CD4-positive, alpha-beta T cell treated with Interferon alpha-2 for 1 hour (primary cell): ENCODE measurements around the gene DNMBP.
"Not testable (repeated sequence)": the region's sequence is repeated elsewhere in the genome, so short reads cannot be mapped to it uniquely, and the experiment has no call there.

Source experiments
- DNase-seq, 2 donors: peaks; one replicate each; pipeline ENCODE4 v3.0.0-alpha.2; 2020 to 2022

Gene DNMBP

GRCh38 chr10:99984211-99985034 is 25.3 kb downstream of the DNMBP start:
- DNase-seq: no peak

GRCh38 chr10:99983280-99983988 is 26.3 kb downstream of the DNMBP start:
- no peak for DNase-seq

GRCh38 chr10:99982728-99983127 is 27.0 kb downstream of the DNMBP start:
- DNase-seq: no peak

DNA sequence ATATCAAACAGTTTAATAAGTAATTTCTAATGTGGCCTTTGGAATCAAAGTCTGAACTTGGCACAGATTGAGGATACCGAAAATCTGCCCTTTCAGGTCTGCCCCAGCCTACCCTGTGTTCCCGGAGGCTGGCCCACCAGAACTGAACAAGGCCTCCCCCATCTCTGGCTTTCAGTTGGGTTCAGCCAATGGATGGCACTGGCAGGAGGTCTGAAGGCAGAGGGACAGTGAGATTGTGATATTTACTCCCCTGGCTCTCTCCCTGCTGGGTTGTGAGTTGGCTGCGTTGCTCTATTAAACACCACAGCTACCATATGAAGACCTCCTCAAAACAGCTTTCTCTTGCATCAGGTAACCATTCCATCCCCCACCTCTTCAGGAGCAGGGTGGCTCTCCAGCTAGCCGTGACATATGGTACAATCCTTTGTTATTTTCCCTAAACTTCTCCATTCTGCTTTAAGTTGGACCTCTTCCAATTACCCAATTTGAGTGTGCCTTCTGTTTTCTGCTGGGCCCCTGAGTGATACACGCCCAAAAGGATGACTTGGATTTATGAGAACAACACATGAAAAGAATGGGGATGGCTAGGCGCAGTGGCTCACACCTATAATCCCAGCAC is 28.1 kb downstream of the DNMBP start:
- no peak for DNase-seq

DNA sequence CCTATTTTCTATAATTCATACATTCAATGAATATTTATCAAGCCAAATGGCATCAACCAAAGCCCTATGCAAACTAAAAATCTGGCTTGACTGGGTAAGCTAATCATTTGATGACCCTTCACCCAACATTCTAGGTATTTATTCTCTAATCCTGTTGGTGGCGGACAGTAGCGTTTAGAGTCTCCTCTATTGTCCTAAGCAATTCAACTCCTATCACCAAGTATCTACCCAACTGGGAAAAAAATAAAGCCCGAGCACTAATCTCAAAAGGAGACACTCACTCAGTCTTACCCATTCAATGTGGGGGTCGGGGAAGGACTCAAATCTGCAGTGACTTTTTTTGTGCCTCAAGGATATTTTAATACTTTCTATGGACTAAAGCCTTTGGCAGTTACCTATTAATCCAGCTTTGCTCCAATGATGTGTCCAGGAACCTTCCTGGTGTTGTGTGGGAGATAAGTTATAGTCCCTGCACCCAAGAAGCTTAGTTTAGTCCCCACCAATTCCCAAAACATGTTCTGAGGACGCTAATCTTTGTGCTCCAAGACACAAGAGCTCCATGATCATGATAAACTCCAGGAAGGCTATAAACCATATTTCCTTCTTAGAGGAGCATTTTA is 30.6 kb downstream of the DNMBP start:
- DNase-seq: no peak

- DNase-seq: no peak
Measured at GRCh38 chr10:99977916-99978315, 31.8 kb downstream of the DNMBP start.

- no peak for DNase-seq
Measured at GRCh38 chr10:99976886-99977665, 32.7 kb downstream of the DNMBP start.

- no peak for DNase-seq
Measured at GRCh38 chr10:99975942-99976809, 33.6 kb downstream of the DNMBP start.

- no peak for DNase-seq
Measured at GRCh38 chr10:99975106-99975829, 34.5 kb downstream of the DNMBP start.

DNA sequence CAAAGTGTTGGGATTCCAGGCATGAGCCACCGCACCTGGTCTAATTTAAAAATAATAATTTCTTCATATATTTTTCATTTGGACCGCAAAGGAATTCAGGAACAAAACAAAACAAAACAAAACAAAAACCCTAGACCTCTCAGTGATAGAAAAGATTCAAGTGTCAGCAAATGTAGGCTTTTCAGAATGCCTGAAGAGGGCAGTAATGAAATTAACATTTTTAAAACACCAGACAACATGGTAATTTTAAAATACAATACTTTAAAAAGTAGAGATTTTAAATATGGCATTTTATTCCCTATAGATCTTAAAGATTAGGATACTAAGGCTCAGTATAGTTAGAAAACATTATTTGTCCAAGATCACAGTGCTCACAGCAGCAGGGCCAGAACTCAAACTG is 36.6 kb downstream of the DNMBP start:
- no peak for DNase-seq

- DNase-seq: no peak
Measured at GRCh38 chr10:99967961-99968360, 41.8 kb downstream of the DNMBP start.

GRCh38 chr10:99966306-99966705 is 43.4 kb downstream of the DNMBP start:
- DNase-seq: no peak

DNA sequence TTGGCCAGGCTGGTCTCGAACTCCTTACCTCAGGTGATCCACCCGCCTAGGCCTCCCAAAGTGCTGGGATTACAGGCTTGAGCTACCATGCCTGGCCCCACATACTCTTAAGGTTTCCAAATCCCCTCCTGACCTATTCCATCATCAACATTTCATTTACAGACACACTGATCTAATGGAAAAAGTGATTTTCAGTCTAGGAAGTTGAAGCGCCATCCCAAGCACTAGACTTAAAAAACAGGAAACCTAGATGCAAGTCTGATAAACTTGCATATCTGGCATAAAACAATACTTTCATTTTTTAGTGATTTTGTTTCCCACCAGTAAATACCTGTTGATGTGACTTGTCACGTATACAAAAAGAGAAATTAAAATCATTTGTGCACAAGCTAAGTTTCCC is 44.0 kb downstream of the DNMBP start:
- DNase-seq: no peak

- DNase-seq: no peak
Measured at GRCh38 chr10:99964791-99965190, 45.0 kb downstream of the DNMBP start.

DNA sequence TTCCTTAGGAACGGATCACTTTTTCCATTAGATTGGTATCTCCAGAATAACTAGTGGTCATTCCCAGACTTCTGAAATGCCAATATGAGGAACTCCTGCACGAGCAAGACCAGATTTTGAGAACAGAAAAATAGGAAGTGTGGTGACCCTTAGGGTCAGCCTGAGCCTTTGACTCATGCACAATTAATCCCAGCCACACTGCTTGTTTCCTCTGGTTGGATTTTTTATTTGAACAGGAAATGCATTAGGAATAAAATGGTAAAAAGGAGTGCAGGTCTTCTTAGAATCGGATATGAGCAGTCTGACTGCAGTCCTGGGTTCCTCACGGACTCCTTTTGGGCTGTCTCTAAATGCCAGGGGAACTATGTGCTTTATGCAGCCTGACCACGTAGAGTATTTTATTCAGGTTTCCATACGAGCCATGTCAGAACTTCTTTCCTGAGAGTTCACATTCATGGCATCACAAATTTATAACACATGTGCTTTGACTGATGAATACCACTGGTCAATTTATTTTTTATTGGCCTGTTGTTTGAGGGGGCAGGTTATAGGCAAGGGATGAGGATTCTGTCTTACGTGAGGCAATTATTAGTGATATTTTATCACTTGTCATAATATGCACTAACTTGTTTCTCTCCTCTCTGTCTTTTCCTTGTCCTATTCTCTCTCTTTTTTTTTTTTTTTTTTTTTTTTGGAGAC is 46.1 kb downstream of the DNMBP start:
- not testable (repeated sequence) for DNase-seq

GRCh38 chr10:99958806-99959205 is 50.9 kb downstream of the DNMBP start:
- DNase-seq: no peak

- no peak for DNase-seq
Measured at GRCh38 chr10:99958302-99958701, 51.4 kb downstream of the DNMBP start.

DNA sequence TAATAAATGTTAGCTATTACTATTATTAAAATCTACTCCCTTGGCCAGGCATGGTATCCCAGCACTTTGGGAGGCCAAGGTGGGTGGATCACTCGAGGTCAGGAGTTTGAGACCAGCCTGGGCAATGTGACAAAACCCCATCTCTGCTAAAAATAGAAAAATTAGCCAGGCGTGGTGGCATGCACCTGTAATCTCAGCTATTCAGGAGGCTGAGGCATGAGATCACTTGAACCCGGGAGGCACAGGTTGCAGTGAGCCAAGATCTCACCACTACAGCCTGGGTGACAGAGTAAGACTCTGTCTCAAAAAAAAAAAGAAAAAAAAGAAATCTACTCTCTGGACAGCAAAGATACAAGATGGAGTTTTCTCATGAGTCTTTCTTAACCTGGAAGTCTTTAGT is 56.2 kb downstream of the DNMBP start:
- DNase-seq: not testable (repeated sequence)

DNA sequence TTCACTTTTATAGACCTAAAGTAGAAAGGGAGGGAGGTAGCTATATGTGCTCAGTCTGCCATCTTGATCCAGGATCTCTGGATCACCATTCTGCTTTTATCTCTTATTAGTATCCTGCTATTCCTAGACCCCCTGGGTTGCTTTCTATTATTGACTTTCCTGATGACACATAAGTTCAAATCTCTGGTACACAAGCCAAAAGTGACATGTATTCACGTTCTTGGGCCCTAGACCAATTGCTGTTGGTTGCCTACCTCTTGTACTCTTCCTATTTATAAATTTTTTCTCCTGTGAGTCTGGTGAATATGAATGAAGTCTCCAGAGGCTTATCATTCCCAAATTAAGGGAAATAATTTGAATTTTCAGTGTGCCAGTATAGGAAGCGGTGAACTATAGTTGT is 56.9 kb downstream of the DNMBP start:
- DNase-seq: no peak

DNA sequence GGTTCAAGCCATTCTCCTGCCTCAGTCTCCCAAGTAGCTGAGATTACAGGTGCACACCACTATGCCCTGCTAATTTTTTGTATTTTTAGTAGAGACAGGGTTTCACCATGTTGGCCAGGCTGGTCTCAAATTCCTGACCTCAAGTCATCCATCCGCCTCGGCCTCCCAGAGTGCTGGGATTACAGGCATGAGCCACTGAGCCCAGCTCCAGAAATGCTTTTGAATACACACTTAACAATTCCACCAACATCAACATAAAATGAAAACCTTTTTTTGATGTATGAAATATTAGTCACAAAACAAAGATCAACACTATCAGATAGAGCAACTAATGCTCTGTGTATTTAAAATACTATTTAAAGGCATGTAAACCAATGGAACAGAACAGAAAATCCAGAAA is 63.7 kb downstream of the DNMBP start:
- not testable (repeated sequence) for DNase-seq
